HT1080 (cell line): ENCODE data around the gene THSD4. TPM values are rescaled to one million over a fixed set of nuclear protein-coding genes. Genes with fewer than 3 reads are reported as not detected.
"Not testable (repeated sequence)": the region's sequence is repeated elsewhere in the genome, so short reads cannot be mapped to it uniquely, and the experiment has no call there.

Experiments used
- DNase-seq: peaks from one replicate; pipeline ENCODE4 v3.0.0-alpha.2; 2015; ENCODE audit warnings: low read depth
- total RNA-seq: library from RNA; depleted of rRNA; stranded (reverse); fragments of >200 nt; shearing (Covaris generic); gene quantifications from 2 replicates; pipeline ENCODE4 v1.2.3, GENCODE V29; 2014

THSD4 gene
- total RNA-seq, 1 experiment from 2014 or later = 11.8 TPM

GRCh38 chr15:71648095-71648494 is 532.8 kb downstream of the THSD4 start:
- no peak for DNase-seq

- DNase-seq = no peak
These were observed 534.6 kb downstream of the THSD4 start for GRCh38 chr15:71649894-71650293.

- no peak for DNase-seq
These were observed 535.3 kb downstream of the THSD4 start for GRCh38 chr15:71650603-71651002.

- peak; percentile 67 for DNase-seq
These were observed 536.5 kb downstream of the THSD4 start for GRCh38 chr15:71651750-71652186.

GRCh38 chr15:71654042-71654719 is 538.9 kb downstream of the THSD4 start:
- DNase-seq = no peak

- DNase-seq = no peak
These were observed 539.5 kb downstream of the THSD4 start for GRCh38 chr15:71654720-71655174.

GRCh38 chr15:71656425-71656824 is 541.2 kb downstream of the THSD4 start:
- DNase-seq = no peak

- DNase-seq = no peak
These were observed 541.9 kb downstream of the THSD4 start for GRCh38 chr15:71657141-71657540.

- DNase-seq = no peak
These were observed 542.8 kb downstream of the THSD4 start for GRCh38 chr15:71658036-71658435.

GRCh38 chr15:71658827-71659729 is 543.8 kb downstream of the THSD4 start:
- DNase-seq = no peak

- no peak for DNase-seq
These were observed 544.4 kb downstream of the THSD4 start for GRCh38 chr15:71659730-71660067.

GRCh38 chr15:71660501-71660900 is 545.2 kb downstream of the THSD4 start:
- DNase-seq = no peak

- no peak for DNase-seq
These were observed 547.0 kb downstream of the THSD4 start for GRCh38 chr15:71662306-71662705.

GRCh38 chr15:71664622-71665021 is 549.4 kb downstream of the THSD4 start:
- no peak for DNase-seq

- no peak for DNase-seq
These were observed 551.7 kb downstream of the THSD4 start for GRCh38 chr15:71666763-71667620.

GRCh38 chr15:71669688-71670087 is 554.4 kb downstream of the THSD4 start:
- no peak for DNase-seq

- not testable (repeated sequence) for DNase-seq
These were observed 555.0 kb downstream of the THSD4 start for GRCh38 chr15:71670222-71670621.

GRCh38 chr15:71674354-71674753 is 559.1 kb downstream of the THSD4 start:
- no peak for DNase-seq

- no peak for DNase-seq
These were observed 562.1 kb downstream of the THSD4 start for GRCh38 chr15:71677352-71677751.

- no peak for DNase-seq
These were observed 562.5 kb downstream of the THSD4 start for GRCh38 chr15:71677766-71678165.

- no peak for DNase-seq
These were observed 562.9 kb downstream of the THSD4 start for GRCh38 chr15:71678191-71678590.

- DNase-seq = no peak
These were observed 563.3 kb downstream of the THSD4 start for GRCh38 chr15:71678605-71679004.
